Measurements from ENCODE around the gene ATP2A1. TPM values are rescaled to one million over a fixed set of nuclear protein-coding genes. Genes with fewer than 3 reads are reported as not detected.

The ATP2A1 gene
- total and polyA plus RNA-seq, 2 of the 13 experiments (the other 11 are each of a cell fraction or from before 2014, with no cell fraction given) = 3.2 to 12.5 TPM

DNA sequence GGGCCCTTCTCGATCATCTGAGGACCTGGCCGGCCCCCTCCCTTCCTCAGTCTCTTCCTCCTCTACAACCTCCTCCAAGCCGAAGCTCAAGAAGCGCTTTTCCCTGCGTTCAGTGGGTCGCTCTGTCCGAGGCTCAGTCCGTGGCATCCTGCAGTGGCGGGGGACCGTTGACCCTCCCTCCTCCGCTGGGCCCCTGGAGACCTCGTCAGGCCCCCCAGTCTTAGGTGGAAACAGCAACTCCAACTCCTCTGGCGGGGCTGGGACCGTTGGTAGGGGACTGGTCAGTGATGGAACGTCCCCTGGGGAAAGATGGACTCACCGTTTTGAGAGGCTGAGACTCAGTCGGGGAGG lies 11.9 kb upstream of the ATP2A1 start (continued):
- TF ChIP-seq, protein P1, sequence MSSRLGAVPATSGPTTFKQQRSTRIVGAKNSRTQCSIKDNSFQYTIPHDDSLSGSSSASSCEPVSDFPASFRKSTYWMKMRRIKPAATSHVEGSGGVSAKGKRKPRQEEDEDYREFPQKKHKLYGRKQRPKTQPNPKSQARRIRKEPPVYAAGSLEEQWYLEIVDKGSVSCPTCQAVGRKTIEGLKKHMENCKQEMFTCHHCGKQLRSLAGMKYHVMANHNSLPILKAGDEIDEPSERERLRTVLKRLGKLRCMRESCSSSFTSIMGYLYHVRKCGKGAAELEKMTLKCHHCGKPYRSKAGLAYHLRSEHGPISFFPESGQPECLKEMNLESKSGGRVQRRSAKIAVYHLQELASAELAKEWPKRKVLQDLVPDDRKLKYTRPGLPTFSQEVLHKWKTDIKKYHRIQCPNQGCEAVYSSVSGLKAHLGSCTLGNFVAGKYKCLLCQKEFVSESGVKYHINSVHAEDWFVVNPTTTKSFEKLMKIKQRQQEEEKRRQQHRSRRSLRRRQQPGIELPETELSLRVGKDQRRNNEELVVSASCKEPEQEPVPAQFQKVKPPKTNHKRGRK (CRISPR knock-in tag; IDR thresholded peaks at IDR 0.05) = peak; percentile 46; the same call in 1 of the 2 replicates
- TF ChIP-seq, protein P2, sequence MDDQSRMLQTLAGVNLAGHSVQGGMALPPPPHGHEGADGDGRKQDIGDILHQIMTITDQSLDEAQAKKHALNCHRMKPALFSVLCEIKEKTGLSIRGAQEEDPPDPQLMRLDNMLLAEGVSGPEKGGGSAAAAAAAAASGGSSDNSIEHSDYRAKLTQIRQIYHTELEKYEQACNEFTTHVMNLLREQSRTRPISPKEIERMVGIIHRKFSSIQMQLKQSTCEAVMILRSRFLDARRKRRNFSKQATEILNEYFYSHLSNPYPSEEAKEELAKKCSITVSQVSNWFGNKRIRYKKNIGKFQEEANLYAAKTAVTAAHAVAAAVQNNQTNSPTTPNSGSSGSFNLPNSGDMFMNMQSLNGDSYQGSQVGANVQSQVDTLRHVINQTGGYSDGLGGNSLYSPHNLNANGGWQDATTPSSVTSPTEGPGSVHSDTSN (CRISPR knock-in tag; IDR thresholded peaks at IDR 0.05; ENCODE audit: borderline replicate concordance) = no peak
- TF ChIP-seq, protein P3, sequence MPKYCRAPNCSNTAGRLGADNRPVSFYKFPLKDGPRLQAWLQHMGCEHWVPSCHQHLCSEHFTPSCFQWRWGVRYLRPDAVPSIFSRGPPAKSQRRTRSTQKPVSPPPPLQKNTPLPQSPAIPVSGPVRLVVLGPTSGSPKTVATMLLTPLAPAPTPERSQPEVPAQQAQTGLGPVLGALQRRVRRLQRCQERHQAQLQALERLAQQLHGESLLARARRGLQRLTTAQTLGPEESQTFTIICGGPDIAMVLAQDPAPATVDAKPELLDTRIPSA (CRISPR knock-in tag; IDR thresholded peaks at IDR 0.05; ENCODE audit: borderline replicate concordance) = 0 out of 2 replicates have a peak, but pooled peaks have one; percentile 28
- no peak for TF ChIP-seq FOXK1 (CRISPR knock-in tag; IDR thresholded peaks at IDR 0.05; ENCODE audit: borderline replicate concordance, low read depth)
- peak; percentile 11; the same call in 1 of the 2 replicates for TF ChIP-seq NCOR1 (IDR thresholded peaks at IDR 0.05; ENCODE audit: borderline replicate concordance, low read length)
- no peak for TF ChIP-seq RARG (CRISPR knock-in tag; IDR thresholded peaks at IDR 0.05; ENCODE audit: low read depth)
- TF ChIP-seq, protein P4, sequence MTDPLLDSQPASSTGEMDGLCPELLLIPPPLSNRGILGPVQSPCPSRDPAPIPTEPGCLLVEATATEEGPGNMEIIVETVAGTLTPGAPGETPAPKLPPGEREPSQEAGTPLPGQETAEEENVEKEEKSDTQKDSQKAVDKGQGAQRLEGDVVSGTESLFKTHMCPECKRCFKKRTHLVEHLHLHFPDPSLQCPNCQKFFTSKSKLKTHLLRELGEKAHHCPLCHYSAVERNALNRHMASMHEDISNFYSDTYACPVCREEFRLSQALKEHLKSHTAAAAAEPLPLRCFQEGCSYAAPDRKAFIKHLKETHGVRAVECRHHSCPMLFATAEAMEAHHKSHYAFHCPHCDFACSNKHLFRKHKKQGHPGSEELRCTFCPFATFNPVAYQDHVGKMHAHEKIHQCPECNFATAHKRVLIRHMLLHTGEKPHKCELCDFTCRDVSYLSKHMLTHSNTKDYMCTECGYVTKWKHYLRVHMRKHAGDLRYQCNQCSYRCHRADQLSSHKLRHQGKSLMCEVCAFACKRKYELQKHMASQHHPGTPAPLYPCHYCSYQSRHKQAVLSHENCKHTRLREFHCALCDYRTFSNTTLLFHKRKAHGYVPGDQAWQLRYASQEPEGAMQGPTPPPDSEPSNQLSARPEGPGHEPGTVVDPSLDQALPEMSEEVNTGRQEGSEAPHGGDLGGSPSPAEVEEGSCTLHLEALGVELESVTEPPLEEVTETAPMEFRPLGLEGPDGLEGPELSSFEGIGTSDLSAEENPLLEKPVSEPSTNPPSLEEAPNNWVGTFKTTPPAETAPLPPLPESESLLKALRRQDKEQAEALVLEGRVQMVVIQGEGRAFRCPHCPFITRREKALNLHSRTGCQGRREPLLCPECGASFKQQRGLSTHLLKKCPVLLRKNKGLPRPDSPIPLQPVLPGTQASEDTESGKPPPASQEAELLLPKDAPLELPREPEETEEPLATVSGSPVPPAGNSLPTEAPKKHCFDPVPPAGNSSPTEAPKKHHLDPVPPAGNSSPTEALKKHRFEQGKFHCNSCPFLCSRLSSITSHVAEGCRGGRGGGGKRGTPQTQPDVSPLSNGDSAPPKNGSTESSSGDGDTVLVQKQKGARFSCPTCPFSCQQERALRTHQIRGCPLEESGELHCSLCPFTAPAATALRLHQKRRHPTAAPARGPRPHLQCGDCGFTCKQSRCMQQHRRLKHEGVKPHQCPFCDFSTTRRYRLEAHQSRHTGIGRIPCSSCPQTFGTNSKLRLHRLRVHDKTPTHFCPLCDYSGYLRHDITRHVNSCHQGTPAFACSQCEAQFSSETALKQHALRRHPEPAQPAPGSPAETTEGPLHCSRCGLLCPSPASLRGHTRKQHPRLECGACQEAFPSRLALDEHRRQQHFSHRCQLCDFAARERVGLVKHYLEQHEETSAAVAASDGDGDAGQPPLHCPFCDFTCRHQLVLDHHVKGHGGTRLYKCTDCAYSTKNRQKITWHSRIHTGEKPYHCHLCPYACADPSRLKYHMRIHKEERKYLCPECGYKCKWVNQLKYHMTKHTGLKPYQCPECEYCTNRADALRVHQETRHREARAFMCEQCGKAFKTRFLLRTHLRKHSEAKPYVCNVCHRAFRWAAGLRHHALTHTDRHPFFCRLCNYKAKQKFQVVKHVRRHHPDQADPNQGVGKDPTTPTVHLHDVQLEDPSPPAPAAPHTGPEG (CRISPR knock-in tag; IDR thresholded peaks at IDR 0.05) = no peak
- TF ChIP-seq SMC3 (IDR thresholded peaks at IDR 0.05; ENCODE audit: low read length) = no peak
- TF ChIP-seq, protein P5, sequence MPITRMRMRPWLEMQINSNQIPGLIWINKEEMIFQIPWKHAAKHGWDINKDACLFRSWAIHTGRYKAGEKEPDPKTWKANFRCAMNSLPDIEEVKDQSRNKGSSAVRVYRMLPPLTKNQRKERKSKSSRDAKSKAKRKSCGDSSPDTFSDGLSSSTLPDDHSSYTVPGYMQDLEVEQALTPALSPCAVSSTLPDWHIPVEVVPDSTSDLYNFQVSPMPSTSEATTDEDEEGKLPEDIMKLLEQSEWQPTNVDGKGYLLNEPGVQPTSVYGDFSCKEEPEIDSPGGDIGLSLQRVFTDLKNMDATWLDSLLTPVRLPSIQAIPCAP (CRISPR knock-in tag; IDR thresholded peaks at IDR 0.05; ENCODE audit: low read depth) = no peak
- peak; percentile 66; the same call in 1 of the 2 replicates for TF ChIP-seq NRL (CRISPR knock-in tag; IDR thresholded peaks at IDR 0.05; ENCODE audit: borderline replicate concordance)
- TF ChIP-seq ZNF10 (CRISPR knock-in tag; IDR thresholded peaks at IDR 0.05; ENCODE audit: borderline replicate concordance, low read depth) = no peak
- no peak for TF ChIP-seq NPAS2 (CRISPR knock-in tag; IDR thresholded peaks at IDR 0.05; ENCODE audit: borderline replicate concordance)
- TF ChIP-seq HOXA3 (CRISPR knock-in tag; IDR thresholded peaks at IDR 0.05) = 0 out of 2 replicates have a peak, but pooled peaks have one; percentile 5
- TF ChIP-seq TAF15 (IDR thresholded peaks at IDR 0.05; ENCODE audit: low read depth, low read length, poor library complexity, severe bottlenecking) = peak; percentile 5
- no peak for TF ChIP-seq ZNF670 (CRISPR knock-in tag; IDR thresholded peaks at IDR 0.05; ENCODE audit: borderline replicate concordance)
- TF ChIP-seq MBD4 (IDR thresholded peaks at IDR 0.05; ENCODE audit: borderline replicate concordance, low read length) = no peak
- TF ChIP-seq MLLT10 (CRISPR knock-in tag; IDR thresholded peaks at IDR 0.05) = no peak
- TF ChIP-seq HHEX (CRISPR knock-in tag; IDR thresholded peaks at IDR 0.05) = no peak
- TF ChIP-seq KLF11 (CRISPR knock-in tag; IDR thresholded peaks at IDR 0.05) = no peak
- TF ChIP-seq ZNF232 (CRISPR knock-in tag; IDR thresholded peaks at IDR 0.05; ENCODE audit: borderline replicate concordance) = no peak

Measured in HepG2 (cell line).